CD4-positive, alpha-beta T cell treated with Interleukin-12 subunit alpha and Interleukin-12 subunit beta, for 1 hour (primary cell): ENCODE results near the gene PRAMEF12.
"Not testable (repeated sequence)": the region's sequence is repeated elsewhere in the genome, so short reads cannot be mapped to it uniquely, and the experiment has no call there.

Experiments used
- DNase-seq: peaks from one replicate; pipeline ENCODE4 v3.0.0-alpha.2; 2020

PRAMEF12 gene

GRCh38 chr1:12773438-12773837 lies at the start of gene PRAMEF12:
Gene PRAMEF12 (plus strand): TSS chr1:12773738. CDS start chr1:12774868, 1,130 bp downstream.
- DNase-seq = no peak

DNA sequence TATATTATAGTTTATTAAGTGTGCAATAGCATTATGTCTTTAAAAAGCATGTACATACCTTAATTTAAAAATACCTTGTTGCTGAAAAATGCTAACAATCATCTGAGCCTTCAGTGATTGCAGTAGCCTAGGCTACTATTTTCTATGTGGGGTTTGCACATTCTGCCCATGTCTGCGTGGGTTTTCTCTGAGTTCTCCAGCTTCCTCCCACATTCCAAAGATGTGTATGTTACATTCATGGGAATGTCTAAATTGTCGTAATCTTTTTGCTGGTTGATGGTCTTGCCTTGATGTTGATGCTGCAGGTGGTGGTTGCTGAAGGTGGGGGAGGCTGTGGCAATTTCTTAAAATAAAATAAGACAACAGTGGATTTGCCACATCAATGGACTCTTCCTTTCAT lies 45.1 kb upstream of the PRAMEF12 start:
- no peak for DNase-seq

GRCh38 chr1:12730156-12730555 lies 43.4 kb upstream of the PRAMEF12 start:
- DNase-seq = no peak

DNA sequence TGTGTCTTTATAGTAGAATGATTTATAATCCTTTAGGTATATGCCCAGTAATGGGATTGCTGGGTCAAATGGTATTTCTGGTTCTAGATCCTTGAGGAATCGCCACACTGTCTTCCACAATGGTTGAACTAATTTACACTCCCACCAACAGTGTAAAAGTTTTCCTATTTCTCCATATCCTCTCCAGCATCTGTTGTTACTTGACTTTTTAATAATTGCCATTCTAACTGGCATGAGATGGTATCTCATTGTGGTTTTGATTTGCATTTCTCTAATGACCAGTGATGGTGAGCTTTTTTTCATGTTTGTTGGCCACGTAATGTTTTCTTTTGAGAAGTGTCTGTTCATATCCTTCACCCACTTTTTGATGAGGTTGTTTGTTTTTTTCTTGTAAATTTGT lies 42.5 kb upstream of the PRAMEF12 start:
- not testable (repeated sequence) for DNase-seq

DNA sequence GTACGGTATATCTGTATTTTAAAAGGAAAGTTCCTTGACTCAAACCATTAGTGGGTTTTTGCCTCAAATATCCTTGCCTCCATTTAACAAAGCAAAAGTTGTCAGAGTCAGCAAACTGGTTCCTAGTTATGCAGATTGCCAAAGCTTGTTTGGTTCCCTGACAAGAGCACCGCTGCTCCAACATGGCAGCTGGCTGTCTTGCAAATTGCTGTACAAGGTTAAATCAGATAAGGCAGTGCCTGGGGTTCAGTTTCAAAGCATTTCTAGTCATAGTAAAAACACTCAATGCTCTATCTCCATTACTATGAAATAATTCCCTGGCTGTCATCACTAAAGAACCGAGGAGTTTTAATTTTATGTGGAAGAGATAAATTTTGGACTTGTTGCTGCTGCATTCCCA lies 38.9 kb upstream of the PRAMEF12 start:
- DNase-seq = no peak

DNA sequence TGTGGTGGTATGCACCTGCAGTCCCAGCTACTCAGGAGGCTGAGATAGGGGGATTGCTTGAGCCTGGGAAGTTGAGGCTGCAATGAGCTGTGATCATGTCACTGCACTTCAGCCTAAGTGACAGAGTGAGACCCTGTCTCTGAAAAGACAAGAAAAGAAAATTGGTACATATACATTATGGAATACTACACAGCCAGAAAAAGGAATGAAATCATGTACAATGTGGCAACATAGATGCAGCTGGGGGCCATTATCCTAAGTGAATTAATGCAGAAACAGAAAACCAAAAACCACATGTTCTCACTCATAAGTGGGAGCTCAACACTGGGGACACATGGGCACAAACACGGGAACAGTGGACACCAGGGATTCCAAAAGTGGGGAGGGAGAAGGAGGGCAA lies 34.6 kb upstream of the PRAMEF12 start:
- DNase-seq = no peak

GRCh38 chr1:12739613-12740012 lies 33.9 kb upstream of the PRAMEF12 start:
- no peak for DNase-seq

- no peak for DNase-seq
Measured at GRCh38 chr1:12741946-12742345, 31.6 kb upstream of the PRAMEF12 start.

DNA sequence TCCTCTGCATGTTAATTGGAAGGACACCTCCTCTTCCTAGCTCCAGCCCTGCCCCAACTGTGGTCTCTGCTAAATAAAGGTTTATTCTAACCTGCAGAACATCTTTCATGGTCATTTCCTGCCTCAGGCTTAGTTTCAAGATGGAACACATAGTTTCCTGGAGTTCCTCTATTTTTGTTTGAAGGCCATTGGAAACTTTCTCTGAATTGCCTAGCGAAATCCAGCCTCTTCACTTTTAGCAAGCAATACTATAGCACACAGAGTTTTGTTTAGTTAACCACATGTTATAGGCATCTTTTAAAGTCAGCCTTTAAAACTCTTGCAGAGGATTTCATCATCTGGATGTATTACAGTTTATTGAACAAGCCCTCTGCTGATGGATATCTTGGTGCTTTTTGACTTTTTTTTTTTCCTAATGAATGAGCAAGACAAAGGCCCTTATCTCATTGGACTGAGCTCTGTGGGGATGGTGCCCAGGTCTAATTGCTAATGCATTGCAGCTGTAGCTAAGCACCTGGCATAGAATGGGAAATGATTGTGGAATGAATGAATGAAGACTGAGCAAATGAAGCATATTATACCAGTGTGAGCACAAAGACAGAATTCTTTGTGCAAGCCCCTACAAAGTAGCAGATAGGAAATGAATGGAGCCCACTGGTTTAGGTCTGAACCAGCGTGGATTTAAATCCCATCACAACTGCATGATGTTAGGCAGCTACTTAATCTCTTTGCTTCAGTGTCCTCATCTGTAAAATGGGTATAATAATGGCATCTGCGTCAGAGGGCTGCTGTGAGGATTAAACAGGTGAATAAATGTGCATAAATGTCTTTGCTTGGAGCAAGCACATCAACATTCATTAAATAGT lies 28.2 kb upstream of the PRAMEF12 start:
- no peak for DNase-seq

DNA sequence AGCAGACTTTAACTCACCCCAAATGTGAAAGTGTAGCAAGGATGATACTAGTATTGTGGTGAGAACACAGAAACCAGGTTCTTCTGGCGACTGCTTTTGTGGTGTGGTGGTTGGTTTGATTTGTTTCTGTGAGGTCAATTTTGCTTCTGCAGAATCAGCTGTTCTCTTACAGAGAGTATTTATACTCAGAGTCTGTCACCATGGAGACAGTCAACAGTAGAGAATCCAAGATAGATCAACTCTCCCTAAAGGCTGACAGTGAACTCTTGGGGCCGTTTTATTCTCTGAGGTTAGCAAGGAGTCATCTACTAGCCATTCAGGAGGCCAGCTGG lies 27.6 kb upstream of the PRAMEF12 start, which contains the start of gene CFAP107:
TSS of gene CFAP107 (plus strand) at position 209 of the 332 bp plus-strand sequence. CDS start 231 bp downstream, outside the sequence.
- no peak for DNase-seq

DNA sequence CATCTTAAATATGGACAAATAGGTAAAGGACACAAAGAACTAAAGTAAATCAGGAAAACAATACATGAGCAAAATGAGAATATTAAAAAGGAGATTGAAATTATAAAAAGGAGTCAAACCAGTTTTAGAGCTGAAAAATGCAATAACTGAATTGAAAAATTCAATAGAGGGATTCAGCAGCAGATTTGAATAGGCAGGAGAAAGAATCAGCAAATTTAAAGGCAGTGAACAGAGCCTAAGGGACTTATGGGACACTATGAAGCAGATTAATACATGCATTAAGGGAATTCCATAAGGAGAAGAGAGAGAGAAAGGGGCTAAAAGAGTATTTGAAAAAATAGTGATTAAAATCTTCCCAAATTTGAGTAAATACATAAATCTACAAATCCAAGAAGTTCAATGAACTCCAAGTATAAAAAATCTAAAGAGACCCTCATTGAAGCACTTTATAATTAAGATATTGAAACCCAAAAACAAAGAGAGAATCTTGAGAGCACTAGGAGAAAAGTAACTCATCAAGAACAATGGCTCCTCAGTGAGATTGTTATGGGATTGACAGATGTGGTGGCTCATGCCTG lies 24.7 kb upstream of the PRAMEF12 start:
- DNase-seq = no peak

DNA sequence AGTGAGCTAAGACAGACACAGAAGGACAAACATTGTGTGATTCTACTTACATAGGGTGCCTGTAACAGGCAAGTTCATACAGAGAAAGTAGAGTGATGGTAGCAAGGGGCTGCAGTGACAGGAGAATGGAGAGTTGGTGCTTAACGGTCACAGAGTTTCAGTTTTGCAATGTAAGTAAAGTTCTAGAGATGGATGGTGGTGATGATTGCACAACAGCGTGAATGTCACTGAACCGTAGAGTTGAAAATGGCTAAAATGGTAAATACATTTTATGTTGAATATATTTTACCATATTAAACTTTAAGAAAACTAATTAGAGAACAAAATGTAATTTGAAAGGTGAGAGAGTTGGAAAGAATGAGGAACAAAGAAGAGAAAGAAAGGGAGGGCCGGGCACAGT lies 18.8 kb upstream of the PRAMEF12 start:
- DNase-seq = no peak

DNA sequence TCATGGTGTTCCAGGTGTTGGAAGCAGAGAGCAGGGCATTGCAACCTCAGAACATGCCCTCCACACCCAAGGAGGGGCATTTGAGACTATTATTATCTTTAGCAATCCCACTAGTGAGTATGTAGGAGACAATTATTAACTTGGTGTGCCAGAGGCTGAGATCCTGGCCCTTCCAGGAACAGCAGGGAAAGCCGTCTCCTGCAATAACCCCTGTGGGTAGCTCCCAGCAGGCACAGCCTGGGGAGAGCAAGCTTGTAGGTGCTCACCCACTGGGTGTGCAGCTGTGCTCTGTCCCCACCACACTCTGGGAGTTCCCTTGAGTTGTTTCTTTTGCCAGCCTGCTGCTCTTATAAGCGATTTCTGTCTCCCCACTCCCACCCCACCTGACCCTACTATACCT lies 17.3 kb upstream of the PRAMEF12 start:
- no peak for DNase-seq

DNA sequence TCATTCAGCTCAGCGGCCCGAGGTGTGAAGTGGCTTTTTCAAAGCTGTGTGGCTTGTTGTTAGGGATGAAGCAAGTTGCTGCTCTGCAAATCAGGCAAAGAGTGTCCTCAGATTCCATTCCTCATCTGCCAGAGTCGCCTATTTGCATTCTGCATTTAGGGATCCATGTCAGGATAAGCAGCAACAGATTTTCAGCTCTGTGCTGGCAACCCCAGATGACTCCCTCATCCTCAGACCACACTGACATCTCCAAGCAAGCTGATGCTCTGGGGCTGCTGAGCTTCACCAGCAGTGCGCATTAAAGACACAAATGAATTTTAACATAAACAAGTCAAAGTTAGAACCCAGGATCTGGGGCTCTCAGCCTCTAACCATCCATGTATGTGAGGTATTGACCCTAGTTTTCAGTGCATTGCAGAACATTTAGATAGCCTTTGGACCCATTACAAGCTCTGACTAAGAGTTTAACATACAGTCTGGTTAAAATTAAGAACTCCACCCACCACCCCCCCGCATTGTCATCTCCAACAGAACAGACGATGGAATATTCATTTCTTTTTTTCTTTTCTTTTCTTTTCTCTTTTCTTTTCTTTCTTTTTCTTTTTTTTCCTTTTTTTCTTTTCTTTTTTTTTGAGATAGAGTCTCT lies 16.6 kb upstream of the PRAMEF12 start:
- DNase-seq = no peak

GRCh38 chr1:12757836-12758235 lies 15.7 kb upstream of the PRAMEF12 start:
- no peak for DNase-seq

- no peak for DNase-seq
Measured at GRCh38 chr1:12760256-12760795, 13.2 kb upstream of the PRAMEF12 start.

DNA sequence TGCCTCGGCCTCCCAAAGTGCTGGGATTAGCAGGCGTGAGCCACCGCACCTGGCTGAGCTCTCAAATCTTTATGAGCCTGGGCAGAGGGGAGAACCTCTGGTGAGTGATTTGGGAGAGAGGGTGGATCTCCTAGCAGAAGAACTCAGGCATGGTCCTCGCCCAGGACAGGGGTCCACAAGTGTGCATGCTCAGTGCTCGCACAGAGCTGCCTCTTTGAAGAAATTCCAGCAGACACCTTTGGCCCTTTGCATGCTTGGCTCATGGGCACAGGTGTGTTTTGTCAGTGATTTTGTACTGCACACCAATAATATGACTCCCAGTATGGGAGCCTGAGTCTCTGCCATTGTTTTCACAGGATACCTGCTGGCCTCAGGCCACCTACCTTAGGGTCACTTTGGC lies 11.8 kb upstream of the PRAMEF12 start:
- no peak for DNase-seq

- no peak for DNase-seq
Measured at GRCh38 chr1:12762766-12763165, 10.8 kb upstream of the PRAMEF12 start.

- DNase-seq = no peak
Measured at GRCh38 chr1:12763479-12763878, 10.1 kb upstream of the PRAMEF12 start.

DNA sequence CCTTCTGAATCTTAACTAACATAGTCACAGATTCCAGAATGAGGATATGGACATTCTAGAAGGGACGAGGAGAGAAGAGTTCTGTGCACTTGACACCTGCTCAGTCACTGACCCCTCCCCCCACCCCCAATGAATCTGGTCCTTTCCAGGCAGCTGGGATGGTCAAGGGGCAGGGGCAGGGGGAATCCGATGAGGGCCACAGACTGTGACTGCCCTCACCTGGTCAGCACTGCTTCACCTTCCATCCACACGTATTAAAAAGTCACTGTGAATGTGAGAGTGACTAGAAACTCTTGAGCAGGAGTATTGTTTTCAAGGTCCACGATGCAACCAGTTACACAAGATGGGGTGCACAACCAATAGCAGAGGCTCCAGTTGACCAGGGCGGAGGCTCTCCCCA lies 9.5 kb upstream of the PRAMEF12 start:
- no peak for DNase-seq

DNA sequence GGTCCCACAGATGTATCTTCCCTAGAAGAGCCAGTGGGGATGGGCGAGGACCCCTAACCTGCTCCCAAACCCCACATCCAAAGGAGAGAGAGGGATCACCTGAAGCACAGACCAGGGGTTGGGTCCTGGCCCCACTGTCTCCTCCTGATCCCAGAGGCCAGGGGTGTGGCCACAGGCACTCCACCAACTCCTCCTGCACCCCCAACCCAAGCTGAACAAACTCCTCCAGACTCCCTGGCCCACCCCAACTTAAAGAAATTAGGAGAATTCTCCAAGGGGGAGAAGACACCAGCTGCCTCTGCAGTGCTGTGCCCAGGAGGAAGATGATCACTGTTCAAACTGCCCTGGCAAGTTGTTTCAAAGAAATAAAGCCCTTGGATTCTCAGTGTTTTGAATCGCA lies 4.5 kb upstream of the PRAMEF12 start:
- DNase-seq = no peak

DNA sequence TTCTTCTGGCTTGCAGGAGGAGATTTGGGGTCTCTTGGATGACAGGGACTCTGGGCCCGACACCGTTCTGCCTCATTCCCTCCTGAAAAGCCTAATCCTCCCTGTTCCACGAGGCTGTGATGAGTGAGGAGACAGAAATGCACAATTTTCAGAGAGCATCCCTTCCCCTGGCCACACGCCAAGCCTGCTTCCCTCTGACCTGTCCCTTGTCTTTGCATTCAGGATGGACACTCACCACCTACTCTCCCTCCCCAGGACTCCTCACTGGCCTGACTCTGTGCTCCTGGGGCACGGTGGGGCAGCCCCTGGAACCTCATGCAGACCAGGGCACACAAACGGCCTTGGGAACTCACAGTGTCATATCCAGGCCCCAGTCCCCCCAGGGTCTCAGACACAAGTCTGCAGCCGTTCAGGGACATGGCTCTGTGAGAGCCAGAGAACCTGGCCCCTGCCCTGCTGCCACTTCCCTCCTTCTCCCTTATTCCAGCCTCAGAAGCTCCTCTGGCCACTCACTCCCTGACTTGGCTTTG lies 3.5 kb upstream of the PRAMEF12 start:
- no peak for DNase-seq

- no peak for DNase-seq
Measured at GRCh38 chr1:12770620-12771019, 2.9 kb upstream of the PRAMEF12 start.

DNA sequence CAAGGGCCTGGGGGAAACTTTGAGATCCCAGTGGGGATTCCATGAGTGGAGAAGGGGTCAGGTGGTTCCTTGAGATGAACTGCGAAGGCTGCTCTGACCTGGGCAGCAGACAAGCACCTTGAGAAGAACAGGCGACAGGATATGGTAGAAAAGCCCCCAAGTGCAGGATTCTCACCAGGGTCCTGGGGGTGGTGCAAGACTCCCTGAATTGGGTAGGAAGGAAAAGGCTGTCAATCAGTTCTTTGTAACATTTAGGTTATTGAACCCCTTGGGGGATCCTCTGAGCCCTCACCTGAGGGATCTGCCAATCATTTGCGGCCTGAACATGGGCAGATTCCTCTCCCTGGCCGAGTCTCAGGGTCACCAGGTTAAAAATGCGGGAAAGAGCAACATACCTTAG lies 2.4 kb upstream of the PRAMEF12 start:
- DNase-seq = no peak
